ENCODE measurements around the gene VARS2. TPM values are rescaled to one million over a fixed set of nuclear protein-coding genes. Genes with fewer than 3 reads are reported as not detected.

Gene VARS2
- total RNA-seq, 1 donor from 2014 or later = 20.5 TPM

GRCh38 chr6:30884521-30885480, 29.2 kb upstream of the VARS2 start:
- DNase-seq (ENCODE audit: low spot score) = peak; percentile 71

GRCh38 chr6:30885481-30885998, 28.5 kb upstream of the VARS2 start:
- peak; percentile 67 for DNase-seq (ENCODE audit: low spot score)

GRCh38 chr6:30885999-30886896, 27.8 kb upstream of the VARS2 start:
- DNase-seq (ENCODE audit: low spot score) = peak; percentile 88

GRCh38 chr6:30886897-30887255, 27.2 kb upstream of the VARS2 start:
- no peak for DNase-seq (ENCODE audit: low spot score)

GRCh38 chr6:30887901-30888815, 25.9 kb upstream of the VARS2 start:
- DNase-seq (ENCODE audit: low spot score) = no peak

- DNase-seq (ENCODE audit: low spot score) = no peak
Observed at GRCh38 chr6:30888816-30889495, 25.1 kb upstream of the VARS2 start.

GRCh38 chr6:30889496-30889885, 24.5 kb upstream of the VARS2 start:
- no peak for DNase-seq (ENCODE audit: low spot score)

GRCh38 chr6:30889921-30890645, 24.0 kb upstream of the VARS2 start:
- peak; percentile 44 for DNase-seq (ENCODE audit: low spot score)

GRCh38 chr6:30890646-30891449, 23.2 kb upstream of the VARS2 start:
- no peak for DNase-seq (ENCODE audit: low spot score)

GRCh38 chr6:30891450-30891723, 22.7 kb upstream of the VARS2 start:
- DNase-seq (ENCODE audit: low spot score) = no peak

- no peak for DNase-seq (ENCODE audit: low spot score)
Observed at GRCh38 chr6:30891816-30892538, 22.1 kb upstream of the VARS2 start.

GRCh38 chr6:30893001-30893591, 20.9 kb upstream of the VARS2 start:
- DNase-seq (ENCODE audit: low spot score) = no peak

- DNase-seq (ENCODE audit: low spot score) = no peak
Observed at GRCh38 chr6:30893666-30894065, 20.4 kb upstream of the VARS2 start.

- no peak for DNase-seq (ENCODE audit: low spot score)
Observed at GRCh38 chr6:30894381-30894780, 19.7 kb upstream of the VARS2 start.

- no peak for DNase-seq (ENCODE audit: low spot score)
Observed at GRCh38 chr6:30894935-30895334, 19.1 kb upstream of the VARS2 start.

- DNase-seq (ENCODE audit: low spot score) = no peak
Observed at GRCh38 chr6:30895343-30895742, 18.7 kb upstream of the VARS2 start.

GRCh38 chr6:30896541-30896940, 17.5 kb upstream of the VARS2 start:
- no peak for DNase-seq (ENCODE audit: low spot score)

- DNase-seq (ENCODE audit: low spot score) = no peak
Observed at GRCh38 chr6:30897882-30898281, 16.2 kb upstream of the VARS2 start.

Measured in umbilical cord (tissue), 2 donors.